ENCODE data around the gene ZNF467.

ZNF467 gene

GRCh38 chr7:149791411-149792219 is 18.2 kb upstream of the ZNF467 start:
- H3K27ac ChIP-seq (ENCODE audit: low read length), result no peak overlapping the region
- peaks cover 71% of the 10 kb centered on the region for H3K27me3 ChIP-seq (ENCODE audit: insufficient read depth, low read length)
- H3K9ac ChIP-seq (ENCODE audit: low read depth, low read length), result no peak overlapping the region
- H3K4me3 ChIP-seq (ENCODE audit: low read length), result no peak overlapping the region
- no peaks in the 10 kb centered on the region for H3K9me3 ChIP-seq (ENCODE audit: insufficient read depth, low read depth, low read length)
- no peaks in the 10 kb centered on the region; the same call in 1 of the 2 replicates for H3K4me1 ChIP-seq (ENCODE audit: insufficient read depth, low read length)
- H3K36me3 ChIP-seq (ENCODE audit: insufficient read depth, low read depth, low read length), result no peaks in the 10 kb centered on the region

- peak overlapping the region; percentile 52; the same call in 1 of the 2 replicates for H3K4me3 ChIP-seq (ENCODE audit: low read length)
- peaks cover 76% of the 10 kb centered on the region for H3K27me3 ChIP-seq (ENCODE audit: insufficient read depth, low read length)
Measured at GRCh38 chr7:149790754-149791360, 17.5 kb upstream of the ZNF467 start.

GRCh38 chr7:149790146-149790548 is 16.8 kb upstream of the ZNF467 start:
- H3K4me3 ChIP-seq (ENCODE audit: low read length), result peak overlapping the region; percentile 52
- peaks cover 76% of the 10 kb centered on the region for H3K27me3 ChIP-seq (ENCODE audit: insufficient read depth, low read length)
- no peaks in the 10 kb centered on the region; the same call in 1 of the 2 replicates for H3K4me1 ChIP-seq (ENCODE audit: insufficient read depth, low read length)
- no peaks in the 10 kb centered on the region for H3K36me3 ChIP-seq (ENCODE audit: insufficient read depth, low read depth, low read length)
- no peaks in the 10 kb centered on the region for H3K9me3 ChIP-seq (ENCODE audit: insufficient read depth, low read depth, low read length)
- no peak overlapping the region; the same call in 1 of the 2 replicates for H3K9ac ChIP-seq (ENCODE audit: low read depth, low read length)
- H3K27ac ChIP-seq (ENCODE audit: low read length), result no peak overlapping the region

More at GRCh38 chr7:149790754-149791360, 17.5 kb upstream of the ZNF467 start:
- no peaks in the 10 kb centered on the region for H3K36me3 ChIP-seq (ENCODE audit: insufficient read depth, low read depth, low read length)
- no peak overlapping the region for H3K27ac ChIP-seq (ENCODE audit: low read length)
- H3K9me3 ChIP-seq (ENCODE audit: insufficient read depth, low read depth, low read length), result no peaks in the 10 kb centered on the region
- no peak overlapping the region for H3K9ac ChIP-seq (ENCODE audit: low read depth, low read length)
- H3K4me1 ChIP-seq (ENCODE audit: insufficient read depth, low read length), result no peaks in the 10 kb centered on the region; the same call in 1 of the 2 replicates

GRCh38 chr7:149789101-149789500 is 15.7 kb upstream of the ZNF467 start:
- H3K27me3 ChIP-seq (ENCODE audit: insufficient read depth, low read length), result peaks cover 72% of the 10 kb centered on the region
- no peaks in the 10 kb centered on the region for H3K9me3 ChIP-seq (ENCODE audit: insufficient read depth, low read depth, low read length)
- H3K4me1 ChIP-seq (ENCODE audit: insufficient read depth, low read length), result no peaks in the 10 kb centered on the region; the same call in 1 of the 2 replicates
- no peak overlapping the region for H3K4me3 ChIP-seq (ENCODE audit: low read length)
- H3K9ac ChIP-seq (ENCODE audit: low read depth, low read length), result no peak overlapping the region
- H3K36me3 ChIP-seq (ENCODE audit: insufficient read depth, low read depth, low read length), result no peaks in the 10 kb centered on the region
- no peak overlapping the region for H3K27ac ChIP-seq (ENCODE audit: low read length)

- no peaks in the 10 kb centered on the region; the same call in 1 of the 2 replicates for H3K4me1 ChIP-seq (ENCODE audit: insufficient read depth, low read length)
- no peaks in the 10 kb centered on the region for H3K36me3 ChIP-seq (ENCODE audit: insufficient read depth, low read depth, low read length)
- no peak overlapping the region for H3K27ac ChIP-seq (ENCODE audit: low read length)
- no peaks in the 10 kb centered on the region for H3K9me3 ChIP-seq (ENCODE audit: insufficient read depth, low read depth, low read length)
- H3K27me3 ChIP-seq (ENCODE audit: insufficient read depth, low read length), result peaks cover 65% of the 10 kb centered on the region
- no peak overlapping the region for H3K4me3 ChIP-seq (ENCODE audit: low read length)
- H3K9ac ChIP-seq (ENCODE audit: low read depth, low read length), result no peak overlapping the region
Measured at GRCh38 chr7:149788300-149788851, 15.0 kb upstream of the ZNF467 start.

GRCh38 chr7:149787428-149788299 is 14.3 kb upstream of the ZNF467 start:
- no peak overlapping the region for H3K27ac ChIP-seq (ENCODE audit: low read length)
- no peak overlapping the region for H3K9ac ChIP-seq (ENCODE audit: low read depth, low read length)
- H3K27me3 ChIP-seq (ENCODE audit: insufficient read depth, low read length), result peaks cover 62% of the 10 kb centered on the region
- H3K36me3 ChIP-seq (ENCODE audit: insufficient read depth, low read depth, low read length), result no peaks in the 10 kb centered on the region
- H3K4me3 ChIP-seq (ENCODE audit: low read length), result no peak overlapping the region
- no peaks in the 10 kb centered on the region; the same call in 1 of the 2 replicates for H3K4me1 ChIP-seq (ENCODE audit: insufficient read depth, low read length)
- H3K9me3 ChIP-seq (ENCODE audit: insufficient read depth, low read depth, low read length), result no peaks in the 10 kb centered on the region

- H3K9me3 ChIP-seq (ENCODE audit: insufficient read depth, low read depth, low read length), result no peaks in the 10 kb centered on the region
- no peak overlapping the region for H3K27ac ChIP-seq (ENCODE audit: low read length)
- no peak overlapping the region for H3K9ac ChIP-seq (ENCODE audit: low read depth, low read length)
- no peak overlapping the region for H3K4me3 ChIP-seq (ENCODE audit: low read length)
- H3K27me3 ChIP-seq (ENCODE audit: insufficient read depth, low read length), result peaks cover 53% of the 10 kb centered on the region
- no peaks in the 10 kb centered on the region; the same call in 1 of the 2 replicates for H3K4me1 ChIP-seq (ENCODE audit: insufficient read depth, low read length)
- no peaks in the 10 kb centered on the region for H3K36me3 ChIP-seq (ENCODE audit: insufficient read depth, low read depth, low read length)
Measured at GRCh38 chr7:149785983-149786382, 12.6 kb upstream of the ZNF467 start.

- Histone ChIP-seq H3K4me1 (ENCODE audit: insufficient read depth, low read length) (no peaks in the 10 kb centered on the region; the same call in 1 of the 2 replicates), H3K36me3 (ENCODE audit: insufficient read depth, low read depth, low read length) (no peaks in the 10 kb centered on the region), H3K9me3 (ENCODE audit: insufficient read depth, low read depth, low read length) (no peaks in the 10 kb centered on the region), H3K27me3 (ENCODE audit: insufficient read depth, low read length) (peaks cover 47% of the 10 kb centered on the region), H3K9ac (ENCODE audit: low read depth, low read length) (no peak overlapping the region), H3K27ac (ENCODE audit: low read length) (no peak overlapping the region), H3K4me3 (ENCODE audit: low read length) (no peak overlapping the region)
Measured at GRCh38 chr7:149785402-149785801, 12.0 kb upstream of the ZNF467 start.

GRCh38 chr7:149784251-149784608 is 10.8 kb upstream of the ZNF467 start:
- H3K27ac ChIP-seq (ENCODE audit: low read length), result no peak overlapping the region
- H3K4me1 ChIP-seq (ENCODE audit: insufficient read depth, low read length), result no peaks in the 10 kb centered on the region
- no peaks in the 10 kb centered on the region for H3K36me3 ChIP-seq (ENCODE audit: insufficient read depth, low read depth, low read length)
- H3K9me3 ChIP-seq (ENCODE audit: insufficient read depth, low read depth, low read length), result no peaks in the 10 kb centered on the region
- H3K27me3 ChIP-seq (ENCODE audit: insufficient read depth, low read length), result peaks cover 35% of the 10 kb centered on the region
- no peak overlapping the region for H3K9ac ChIP-seq (ENCODE audit: low read depth, low read length)
- H3K4me3 ChIP-seq (ENCODE audit: low read length), result no peak overlapping the region

GRCh38 chr7:149783386-149784250 is 10.2 kb upstream of the ZNF467 start:
- Histone ChIP-seq H3K27ac (ENCODE audit: low read length) (no peak overlapping the region), H3K9me3 (ENCODE audit: insufficient read depth, low read depth, low read length) (no peaks in the 10 kb centered on the region), H3K4me1 (ENCODE audit: insufficient read depth, low read length) (no peaks in the 10 kb centered on the region), H3K4me3 (ENCODE audit: low read length) (no peak overlapping the region), H3K9ac (ENCODE audit: low read depth, low read length) (no peak overlapping the region), H3K36me3 (ENCODE audit: insufficient read depth, low read depth, low read length) (no peaks in the 10 kb centered on the region), H3K27me3 (ENCODE audit: insufficient read depth, low read length) (peaks cover 29% of the 10 kb centered on the region)
